NOMO-1 treated with DMSO at 0.1 percent for 48 hours (cell line): ENCODE results near the gene RAPGEF5.

Experiments
- DNase-seq: peaks from one replicate; lab custom pipeline; 2025; ENCODE audit not compliant: unreplicated experiment; lab: John Stamatoyannopoulos, UW

RAPGEF5 gene

GRCh38 chr7:22229148-22229547 is 127.8 kb downstream of the RAPGEF5 start:
- no peak for DNase-seq

- DNase-seq = no peak
Observed at GRCh38 chr7:22223807-22224206, 133.1 kb downstream of the RAPGEF5 start.

GRCh38 chr7:22220941-22221340 is 136.0 kb downstream of the RAPGEF5 start:
- DNase-seq = no peak

GRCh38 chr7:22219739-22220493 is 137.0 kb downstream of the RAPGEF5 start:
- DNase-seq = no peak

- no peak for DNase-seq
Observed at GRCh38 chr7:22219036-22219435, 137.9 kb downstream of the RAPGEF5 start.

GRCh38 chr7:22216832-22217475 is 140.0 kb downstream of the RAPGEF5 start:
- DNase-seq = no peak

- DNase-seq = no peak
Observed at GRCh38 chr7:22216309-22216708, 140.6 kb downstream of the RAPGEF5 start.

GRCh38 chr7:22214000-22214399 is 143.0 kb downstream of the RAPGEF5 start:
- DNase-seq = no peak

- no peak for DNase-seq
Observed at GRCh38 chr7:22213081-22213480, 143.9 kb downstream of the RAPGEF5 start.

- DNase-seq = no peak
Observed at GRCh38 chr7:22210967-22211366, 146.0 kb downstream of the RAPGEF5 start.

- no peak for DNase-seq
Observed at GRCh38 chr7:22210355-22210754, 146.6 kb downstream of the RAPGEF5 start.

- no peak for DNase-seq
Observed at GRCh38 chr7:22208799-22209198, 148.2 kb downstream of the RAPGEF5 start.

- DNase-seq = no peak
Observed at GRCh38 chr7:22207724-22208225, 149.2 kb downstream of the RAPGEF5 start.

- no peak for DNase-seq
Observed at GRCh38 chr7:22205631-22206030, 151.3 kb downstream of the RAPGEF5 start.

GRCh38 chr7:22204312-22204711 is 152.6 kb downstream of the RAPGEF5 start:
- DNase-seq = no peak

GRCh38 chr7:22202141-22202540 is 154.8 kb downstream of the RAPGEF5 start:
- no peak for DNase-seq

- DNase-seq = no peak
Observed at GRCh38 chr7:22201186-22201880, 155.6 kb downstream of the RAPGEF5 start.

GRCh38 chr7:22200777-22201176 is 156.2 kb downstream of the RAPGEF5 start:
- no peak for DNase-seq

GRCh38 chr7:22200238-22200637 is 156.7 kb downstream of the RAPGEF5 start:
- DNase-seq = no peak

- no peak for DNase-seq
Observed at GRCh38 chr7:22197376-22197775, 159.6 kb downstream of the RAPGEF5 start.

- DNase-seq = no peak
Observed at GRCh38 chr7:22196429-22196828, 160.5 kb downstream of the RAPGEF5 start.
